ENCODE measurements around the gene OMG.

The OMG gene

DNA sequence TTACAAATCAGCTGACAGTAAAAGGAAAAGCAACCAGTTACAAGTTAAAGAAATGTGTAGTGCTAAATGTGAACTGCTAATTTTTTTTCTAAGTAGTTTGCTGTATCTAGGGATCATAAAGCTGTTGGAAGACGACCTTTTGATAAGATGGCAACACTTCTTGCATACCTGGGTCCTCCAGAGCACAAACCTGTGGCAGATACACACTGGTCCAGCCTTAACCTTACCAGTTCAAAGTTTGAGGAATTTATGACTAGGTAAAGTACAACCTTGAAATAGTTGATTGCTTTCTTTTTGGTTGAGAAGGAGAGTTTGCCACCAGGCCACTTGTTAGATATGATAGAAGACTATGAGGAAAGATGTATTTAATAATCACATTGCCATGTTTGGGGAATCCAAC is 35.4 kb downstream of the OMG start:
- DNase-seq = no peak

DNA sequence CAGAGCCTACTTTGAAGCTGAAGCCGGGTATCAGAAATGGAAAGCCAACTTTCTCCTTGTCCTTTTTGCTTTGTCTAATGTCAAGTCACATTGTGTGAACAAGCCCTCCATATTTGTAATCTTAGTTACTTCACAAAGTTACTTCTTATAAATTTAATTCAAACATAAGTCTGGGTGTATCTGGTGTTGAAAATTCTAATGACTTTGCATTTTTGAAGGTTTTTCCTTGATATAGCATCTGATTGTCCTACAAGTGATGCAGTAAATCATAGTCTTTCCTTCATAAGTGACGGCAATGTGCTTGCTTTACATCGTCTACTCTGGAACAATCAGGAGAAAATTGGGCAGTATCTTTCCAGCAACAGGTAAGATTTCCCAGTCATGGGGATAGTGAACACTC is 36.9 kb downstream of the OMG start:
- no peak for DNase-seq

DNA sequence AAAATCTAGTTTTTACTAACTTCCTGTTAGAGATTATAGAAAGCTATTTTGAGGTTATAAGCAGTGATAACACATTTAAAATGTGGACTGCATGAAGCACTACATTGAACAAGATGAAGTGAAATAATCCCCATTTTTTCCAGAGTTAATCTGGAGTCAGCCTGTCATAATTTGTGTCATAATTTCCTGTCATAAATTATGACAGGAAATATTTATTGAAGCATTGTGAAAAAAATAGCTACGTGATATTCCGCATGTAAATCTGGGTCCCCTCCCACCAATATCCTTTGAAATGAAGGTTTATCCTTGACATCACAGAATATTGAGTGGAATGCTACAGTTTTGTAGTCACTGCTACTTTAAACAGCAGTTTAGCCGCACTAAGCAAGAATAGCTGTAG is 40.1 kb downstream of the OMG start:
- DNase-seq = no peak

DNA sequence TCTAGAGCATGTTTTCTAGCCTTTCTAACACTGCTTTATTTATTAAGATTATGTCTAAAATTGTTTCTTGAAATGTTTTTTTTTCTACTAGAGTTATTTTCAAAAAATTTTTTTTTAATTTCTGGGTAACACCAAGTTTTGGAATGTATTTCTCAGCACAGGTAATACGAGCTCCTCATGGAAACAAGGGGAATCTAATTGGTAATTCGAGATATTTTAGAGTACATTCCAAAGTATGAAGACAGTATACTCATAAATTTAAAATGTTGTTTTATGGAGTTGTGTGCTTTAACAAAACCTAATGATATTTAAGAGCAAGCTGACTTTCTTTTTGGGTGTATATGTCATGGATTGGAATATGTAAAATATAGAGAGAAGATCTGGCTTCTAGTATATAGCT is 42.4 kb downstream of the OMG start:
- no peak for DNase-seq

DNA sequence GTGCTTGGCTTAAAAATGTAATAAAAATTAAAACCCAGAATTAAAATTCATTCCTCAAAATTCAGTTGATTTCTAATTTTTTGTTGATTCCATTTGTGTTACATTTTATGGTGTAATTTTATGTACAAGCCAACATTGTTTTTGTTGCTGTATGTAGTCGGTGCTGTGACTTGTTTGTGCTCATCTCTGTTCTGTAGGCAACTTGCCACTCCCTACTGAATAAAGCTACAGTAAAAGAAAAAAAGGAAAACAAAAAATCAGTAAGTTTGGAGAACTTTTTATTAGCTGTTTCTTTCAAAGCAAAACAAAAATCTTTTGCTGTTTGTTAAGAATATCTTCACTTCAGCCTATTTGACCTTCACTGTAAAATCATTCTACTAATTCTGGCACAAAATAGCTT is 44.3 kb downstream of the OMG start:
- no peak for DNase-seq

DNA sequence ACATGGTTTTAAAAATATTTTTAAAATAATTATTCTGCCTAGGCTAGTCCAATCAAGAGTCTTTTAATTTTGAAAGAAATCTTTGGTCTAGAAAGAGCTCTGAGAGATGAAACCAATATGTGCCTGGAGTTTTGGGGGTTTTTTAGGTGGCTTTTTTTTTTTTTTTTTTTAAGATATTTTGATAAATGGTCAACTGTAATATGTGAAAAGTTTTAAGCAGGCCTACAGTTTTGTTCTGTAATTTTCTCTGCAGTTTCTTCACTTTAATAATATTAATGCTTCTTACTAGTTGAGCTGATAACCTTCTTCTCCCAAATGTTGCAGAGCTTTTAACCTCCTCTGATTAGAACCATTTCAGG is 45.1 kb downstream of the OMG start:
- no peak for DNase-seq

DNA sequence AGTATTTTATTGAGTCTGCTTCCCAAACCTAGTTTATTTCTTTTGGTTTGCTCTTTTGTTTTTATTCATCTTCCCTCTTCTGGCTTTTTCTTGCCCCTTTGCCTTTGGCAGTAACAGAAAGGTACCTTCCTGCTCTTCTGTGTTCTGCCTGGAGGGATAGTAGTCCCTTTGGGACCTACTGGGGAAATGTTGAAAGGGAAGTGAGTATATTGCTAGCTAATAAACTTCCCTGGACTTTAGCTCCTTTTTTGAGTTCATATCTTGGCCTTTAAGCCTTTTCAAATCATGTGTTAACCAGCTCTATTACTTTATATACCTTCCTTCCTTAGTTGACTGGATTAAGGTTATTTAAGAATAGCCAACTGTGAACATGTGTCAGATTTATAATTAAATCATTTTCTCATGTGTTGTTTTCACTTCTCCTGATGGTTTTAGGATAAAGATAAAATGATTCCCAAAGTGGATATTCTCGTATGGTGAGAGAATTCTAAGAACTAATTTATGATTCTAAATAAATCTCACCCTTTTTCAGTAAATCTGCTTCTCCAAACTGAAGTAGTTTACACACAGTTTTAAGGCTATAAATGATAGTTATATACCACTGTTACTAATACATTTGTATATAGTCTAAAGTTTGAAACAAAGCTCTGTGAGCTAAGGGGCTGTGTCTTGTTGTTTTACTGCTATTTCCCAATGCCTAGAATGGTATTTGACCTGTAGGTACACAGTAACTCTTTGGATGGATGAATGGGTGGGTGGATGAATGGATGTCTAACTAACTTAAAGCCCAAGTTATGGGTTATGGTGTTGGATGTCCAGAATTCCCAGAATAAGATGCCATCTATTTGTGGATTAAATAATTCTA is 45.7 kb downstream of the OMG start:
- DNase-seq = no peak

DNA sequence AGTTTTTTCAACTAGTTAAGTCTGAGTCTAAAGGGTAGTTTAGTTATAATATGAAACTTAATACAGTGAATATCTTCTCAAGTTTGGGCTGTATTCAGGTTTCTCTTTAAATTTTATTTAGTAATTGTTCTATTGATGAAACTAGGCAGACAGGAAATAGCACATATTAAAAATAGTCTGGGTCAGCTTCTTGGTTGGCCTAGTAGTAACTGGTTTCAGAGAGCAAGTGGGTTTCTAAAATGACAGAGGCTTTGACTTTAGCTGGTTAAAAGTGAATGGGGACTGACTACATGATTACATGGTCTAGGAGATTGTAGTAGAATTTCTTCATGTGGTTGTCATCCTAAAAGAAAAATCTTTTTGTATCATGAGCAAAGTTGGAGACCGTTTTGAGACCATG is 46.8 kb downstream of the OMG start:
- DNase-seq = no peak

DNA sequence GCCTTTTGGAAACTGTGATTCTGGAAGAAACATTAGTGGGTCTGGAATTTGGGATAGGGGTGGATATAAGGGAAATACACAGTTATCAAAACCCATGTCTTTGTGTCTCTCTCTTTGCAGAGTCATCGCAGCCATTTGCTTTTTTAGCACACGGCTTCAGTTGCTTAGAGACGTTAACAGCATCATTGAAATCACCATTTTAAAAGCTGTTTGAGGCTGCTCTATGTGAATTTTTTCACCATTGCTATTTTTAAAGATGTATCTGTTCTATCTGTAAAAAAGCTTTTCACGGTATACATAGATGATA is 47.3 kb downstream of the OMG start:
- no peak for DNase-seq

DNA sequence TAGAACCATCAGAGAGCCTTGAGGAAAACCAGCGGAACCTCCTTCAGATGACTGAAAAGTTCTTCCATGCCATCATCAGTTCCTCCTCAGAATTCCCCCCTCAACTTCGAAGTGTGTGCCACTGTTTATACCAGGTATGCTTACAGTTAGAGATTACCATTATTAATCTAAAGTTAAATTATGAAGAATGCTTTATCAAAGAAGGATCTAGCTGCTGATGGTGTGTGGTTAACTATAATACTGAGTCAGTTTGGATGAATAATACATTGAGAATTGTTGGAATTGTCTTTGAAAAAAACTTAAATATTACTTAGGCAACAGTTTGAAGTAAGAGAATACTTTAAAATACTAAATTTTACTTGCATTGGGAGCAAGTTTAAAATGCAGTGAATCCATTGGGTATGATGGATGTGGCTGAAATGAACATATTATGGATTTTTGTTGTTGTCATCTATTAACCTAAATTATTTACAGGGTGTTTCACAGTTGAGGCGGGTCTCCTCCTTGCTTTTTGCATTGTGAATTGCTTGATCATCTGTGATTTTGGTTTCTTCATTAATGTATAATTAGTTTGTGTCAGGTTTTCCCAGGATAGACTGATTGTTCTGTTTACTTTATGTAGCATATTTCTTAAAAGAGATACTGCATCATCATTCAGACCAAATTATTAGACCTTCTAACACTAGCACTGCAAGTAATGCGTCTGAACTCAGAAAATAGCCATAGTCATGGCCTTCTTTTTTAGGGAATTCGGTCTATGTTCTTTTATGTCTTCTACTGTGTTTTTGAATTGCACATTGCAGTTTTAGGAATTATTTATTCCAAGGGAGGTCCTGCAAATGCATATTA is 47.8 kb downstream of the OMG start:
- no peak for DNase-seq

Measured in GOT3 (cell line).